ENCODE results near the gene MPZL1. TPM values are rescaled to one million over a fixed set of nuclear protein-coding genes. Genes with fewer than 3 reads are reported as not detected.
A peak's percentile ranks its signal among the peaks of the same experiment; 100 is the strongest.

Gene MPZL1
- total RNA-seq, 4 donors from 2014 or later = 9.2 to 15.7 (median 11.7) TPM

DNA sequence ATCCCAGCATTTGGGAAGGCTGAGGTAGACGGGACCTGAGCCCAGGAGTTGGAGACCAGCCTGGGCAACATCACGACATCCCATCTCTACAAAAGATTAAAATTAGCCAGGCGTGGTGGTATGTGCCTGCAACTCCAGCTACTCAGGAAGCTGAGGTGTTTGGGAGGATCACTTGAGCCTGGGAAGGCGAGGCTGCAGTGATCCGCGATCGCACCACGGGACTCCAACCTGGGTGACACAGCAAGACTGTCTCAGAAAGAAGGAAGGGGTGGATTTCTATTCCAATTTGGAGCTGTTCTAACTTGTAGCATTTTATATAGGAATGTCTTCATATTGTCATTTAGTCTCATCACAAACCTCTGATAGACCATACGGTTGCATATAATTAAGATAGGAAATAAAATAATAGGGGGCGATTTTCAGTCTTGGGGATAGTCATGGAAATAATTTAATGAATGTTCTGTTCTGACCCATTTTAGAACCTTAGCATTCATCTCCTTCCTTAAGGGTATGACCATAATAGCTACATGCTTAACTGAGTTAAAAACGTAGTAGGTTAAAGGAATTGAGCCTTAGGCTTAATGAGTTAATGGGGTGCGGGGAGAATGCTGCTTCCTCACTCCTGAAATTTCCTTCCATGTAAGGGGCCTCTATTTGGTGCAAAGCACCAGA lies 99.0 kb downstream of the MPZL1 start:
- Histone ChIP-seq H3K27ac (peak overlapping the region; percentile 64 to 82 (median 76)), H3K36me3 (no peaks in the 10 kb centered on the region), H3K4me3 (peak overlapping the region in 1 of 4 donors; percentile 46), H3K9me3 (no peaks in the 10 kb centered on the region), H3K27me3 (no peaks in the 10 kb centered on the region), H3K4me1 (peaks cover 0 to 9% of the 10 kb centered on the region in 2 donors)
- DNase-seq = no peak
- ATAC-seq = peak in 1 of 2 donors; percentile 14
- in situ Hi-C loops (cut with MboI; ENCODE audit: low sequenced_read_pairs in 4 of 4) = loop anchor here in 1 of 4 donors (25.0 kb wide), 2 partner anchors 209 to 266 kb away; no protein-coding TSS in a partner anchor
- TF ChIP-seq POLR2A (IDR thresholded peaks at IDR 0.05) = no peak
- TF ChIP-seq, protein P1, sequence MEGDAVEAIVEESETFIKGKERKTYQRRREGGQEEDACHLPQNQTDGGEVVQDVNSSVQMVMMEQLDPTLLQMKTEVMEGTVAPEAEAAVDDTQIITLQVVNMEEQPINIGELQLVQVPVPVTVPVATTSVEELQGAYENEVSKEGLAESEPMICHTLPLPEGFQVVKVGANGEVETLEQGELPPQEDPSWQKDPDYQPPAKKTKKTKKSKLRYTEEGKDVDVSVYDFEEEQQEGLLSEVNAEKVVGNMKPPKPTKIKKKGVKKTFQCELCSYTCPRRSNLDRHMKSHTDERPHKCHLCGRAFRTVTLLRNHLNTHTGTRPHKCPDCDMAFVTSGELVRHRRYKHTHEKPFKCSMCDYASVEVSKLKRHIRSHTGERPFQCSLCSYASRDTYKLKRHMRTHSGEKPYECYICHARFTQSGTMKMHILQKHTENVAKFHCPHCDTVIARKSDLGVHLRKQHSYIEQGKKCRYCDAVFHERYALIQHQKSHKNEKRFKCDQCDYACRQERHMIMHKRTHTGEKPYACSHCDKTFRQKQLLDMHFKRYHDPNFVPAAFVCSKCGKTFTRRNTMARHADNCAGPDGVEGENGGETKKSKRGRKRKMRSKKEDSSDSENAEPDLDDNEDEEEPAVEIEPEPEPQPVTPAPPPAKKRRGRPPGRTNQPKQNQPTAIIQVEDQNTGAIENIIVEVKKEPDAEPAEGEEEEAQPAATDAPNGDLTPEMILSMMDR (IDR thresholded peaks at IDR 0.05 in 4 of 5, conservative IDR thresholded peaks at IDR 0.05 in 1 of 5) = no peak
- intact Hi-C loops (cut with DNase I; ENCODE audit: low total_unique reads) = loop anchor here (5.0 kb wide), 3 partner anchors 104 to 261 kb away; partner anchors contain the start of genes DCAF6 and MPC2

DNA sequence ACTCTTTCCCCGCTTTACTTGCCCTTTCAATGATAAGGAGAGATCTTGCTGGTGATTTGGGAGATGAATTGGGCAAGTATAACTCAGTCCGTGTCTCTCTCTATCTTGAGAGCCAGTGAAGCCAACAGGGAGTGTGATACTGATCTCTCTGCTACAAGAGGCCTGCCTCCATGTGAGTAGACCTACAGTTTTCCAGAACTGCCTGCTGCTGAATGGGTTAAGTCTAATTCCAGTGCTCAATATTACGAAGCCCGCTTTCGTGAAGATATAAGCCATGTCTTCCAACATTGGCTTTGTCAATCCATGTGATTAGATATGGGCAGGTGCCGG lies 99.5 kb downstream of the MPZL1 start:
- H3K4me1 ChIP-seq = peaks cover 0 to 9% of the 10 kb centered on the region in 2 donors
- no peak for TF ChIP-seq POLR2A (IDR thresholded peaks at IDR 0.05)
- TF ChIP-seq, protein P1 (IDR thresholded peaks at IDR 0.05 in 4 of 5, conservative IDR thresholded peaks at IDR 0.05 in 1 of 5) = no peak
- no peaks in the 10 kb centered on the region for H3K27me3 ChIP-seq
- in situ Hi-C loops (cut with MboI; ENCODE audit: low sequenced_read_pairs in 4 of 4) = loop anchor here in 1 of 4 donors (25.0 kb wide), 2 partner anchors 209 to 266 kb away; no protein-coding TSS in a partner anchor
- no peaks in the 10 kb centered on the region for H3K9me3 ChIP-seq
- ATAC-seq = no peak
- H3K27ac ChIP-seq = peak overlapping the region in 2 of 4 donors; percentile 79 to 82
- intact Hi-C loops (cut with DNase I; ENCODE audit: low total_unique reads) = loop anchor here (5.0 kb wide), 3 partner anchors 104 to 261 kb away; partner anchors contain the start of genes DCAF6 and MPC2
- H3K36me3 ChIP-seq = no peaks in the 10 kb centered on the region
- H3K4me3 ChIP-seq = no peak overlapping the region
- DNase-seq = no peak

DNA sequence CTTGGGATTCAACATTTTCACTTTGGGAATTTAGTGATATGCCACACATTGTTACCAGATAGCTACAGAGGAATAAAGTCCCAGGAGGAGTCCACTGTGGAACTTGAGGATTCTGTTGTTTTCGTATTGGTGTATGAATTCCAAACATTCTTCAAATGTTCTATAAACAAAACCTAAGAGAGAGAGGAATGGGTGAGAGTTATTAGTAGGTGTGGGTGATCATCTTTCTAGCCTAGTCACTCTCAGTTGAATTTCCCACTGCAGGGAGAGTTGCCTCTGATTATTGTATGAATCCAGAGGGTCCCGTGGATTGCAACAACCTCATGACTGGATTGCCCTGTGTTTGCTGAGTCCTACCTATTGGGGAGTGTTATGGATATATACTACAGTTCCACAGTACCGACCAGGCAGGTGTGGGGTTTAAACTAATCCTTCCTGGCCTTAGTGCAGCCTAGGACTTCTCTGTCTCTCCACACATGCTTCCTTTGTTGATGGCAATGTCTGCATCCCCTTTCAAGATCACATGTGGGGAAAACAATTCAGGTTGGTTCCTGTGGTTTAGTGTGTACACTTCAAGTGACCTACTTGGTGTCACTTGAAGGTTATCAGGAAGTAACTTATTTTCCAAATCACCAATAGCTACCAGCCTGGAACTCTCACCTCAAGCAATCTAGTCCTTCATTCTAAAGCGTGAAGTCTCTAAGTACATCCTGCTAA lies 100.3 kb downstream of the MPZL1 start:
- intact Hi-C loops (cut with DNase I; ENCODE audit: low total_unique reads) = loop anchor here (5.0 kb wide), 3 partner anchors 105 to 260 kb away; partner anchors contain the start of genes DCAF6 and MPC2
- no peak for ATAC-seq
- Histone ChIP-seq H3K4me3 (no peak overlapping the region), H3K27me3 (no peaks in the 10 kb centered on the region), H3K4me1 (peaks cover 0 to 9% of the 10 kb centered on the region in 2 donors), H3K36me3 (no peaks in the 10 kb centered on the region), H3K27ac (no peak overlapping the region), H3K9me3 (no peaks in the 10 kb centered on the region)
- in situ Hi-C loops (cut with MboI; ENCODE audit: low sequenced_read_pairs in 4 of 4) = loop anchor here in 1 of 4 donors (25.0 kb wide), 2 partner anchors 210 to 265 kb away; no protein-coding TSS in a partner anchor
- no peak for TF ChIP-seq POLR2A (IDR thresholded peaks at IDR 0.05)
- TF ChIP-seq, protein P1 (IDR thresholded peaks at IDR 0.05 in 4 of 5, conservative IDR thresholded peaks at IDR 0.05 in 1 of 5) = no peak
- DNase-seq = no peak

DNA sequence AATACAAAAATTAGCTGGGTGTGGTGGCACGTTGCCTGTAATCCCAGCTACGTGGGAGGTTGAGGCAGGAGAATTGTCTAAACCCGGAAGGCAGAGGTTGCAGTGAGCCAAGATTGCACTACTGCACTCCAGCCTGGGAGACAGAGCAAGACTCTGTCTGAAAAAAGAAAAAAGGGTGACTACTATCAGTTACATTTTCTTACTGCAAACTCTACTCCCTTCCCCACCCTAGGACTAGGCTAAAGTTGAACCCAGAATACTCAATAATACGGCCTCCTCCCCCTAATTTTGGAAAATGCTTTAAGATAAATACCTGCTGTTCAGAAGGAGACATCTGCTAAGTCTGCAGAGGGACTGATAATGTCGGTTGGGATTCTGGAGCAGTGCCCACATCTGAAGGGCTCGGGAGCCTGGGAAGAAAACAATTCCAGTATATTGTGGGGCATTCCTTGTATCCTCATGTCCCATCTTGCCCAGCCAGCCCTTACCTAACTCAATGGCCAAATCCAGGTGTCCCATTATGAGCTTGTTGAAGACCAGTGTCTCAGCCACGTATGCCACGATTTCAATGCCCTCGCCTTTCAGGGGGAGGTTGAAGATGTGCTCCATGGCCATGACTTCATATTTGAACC lies 102.5 kb downstream of the MPZL1 start:
- Histone ChIP-seq H3K27ac (no peak overlapping the region), H3K4me1 (peaks cover 0 to 9% of the 10 kb centered on the region in 2 donors), H3K27me3 (no peaks in the 10 kb centered on the region), H3K36me3 (no peaks in the 10 kb centered on the region), H3K9me3 (no peaks in the 10 kb centered on the region), H3K4me3 (no peak overlapping the region)
- intact Hi-C loops (cut with DNase I; ENCODE audit: low total_unique reads) (loop anchor here (5.0 kb wide), 3 partner anchors 107 to 258 kb away; partner anchors contain the start of genes DCAF6 and MPC2), in situ Hi-C loops (cut with MboI; ENCODE audit: low sequenced_read_pairs in 4 of 4) (loop anchor here in 1 of 4 donors (25.0 kb wide), 2 partner anchors 212 to 263 kb away; no protein-coding TSS in a partner anchor)
- no peak for ATAC-seq
- DNase-seq = no peak
- no peak for TF ChIP-seq POLR2A (IDR thresholded peaks at IDR 0.05)
- TF ChIP-seq, protein P1 (IDR thresholded peaks at IDR 0.05 in 4 of 5, conservative IDR thresholded peaks at IDR 0.05 in 1 of 5) = no peak

All from gastrocnemius medialis (tissue), 4 donors.